H1 (cell line): ENCODE results near the gene MGAT5. TPM values are rescaled to one million over a fixed set of nuclear protein-coding genes. Genes with fewer than 3 reads are reported as not detected.

Experiments
- ASH2L ChIP-seq: fragments of 200-600, 300-600 bp; sonication (generic); IDR thresholded peaks from one replicate; pipeline ENCODE4 v1.7.1; 2017; ENCODE audit warnings: low read length
- CHD1 ChIP-seq: IDR thresholded peaks from 2 replicates; pipeline ENCODE4 v1.6.1; 2012; ENCODE audit warnings: low read depth, low read length, improper control_type of control experiment
- RFX5 ChIP-seq: IDR thresholded peaks from 2 replicates; pipeline ENCODE4 v1.6.1; 2011; ENCODE audit warnings: low read depth, low read length, improper control_type of control experiment, borderline replicate concordance
- RNF2 ChIP-seq: fragments of 200-900, 300-1000 bp; sonication (generic); IDR thresholded peaks from 2 replicates; pipeline ENCODE4 v1.7.1; 2016; ENCODE audit warnings: borderline replicate concordance, low read depth, mild to moderate bottlenecking, antibody characterized with exemption, low read length; ENCODE audit not compliant: poor library complexity, severe bottlenecking; ENCODE audit errors: missing control alignments
- RXRA ChIP-seq: IDR thresholded peaks from 2 replicates; pipeline ENCODE4 v1.6.1; 2011; ENCODE audit warnings: low read depth, mild to moderate bottlenecking, low read length, moderate library complexity; ENCODE audit not compliant: insufficient read depth
- TAF7 ChIP-seq: optimal IDR thresholded peaks from 2 replicates; pipeline ENCODE3; 2011; ENCODE audit warnings: low read depth, mild to moderate bottlenecking, inconsistent platforms, low read length, moderate library complexity, borderline replicate concordance
- polyA plus RNA-seq, 7 experiments: library from polyadenylated mRNA; depleted of rRNA in 3 of 7; stranded (reverse) in 5 of 7; unstranded in 2 of 7; fragments of >200 nt in 5 of 7; fragments of 200-250 nt in 2 of 7; gene quantifications; 1 replicate in 5 of 7; 2 replicates in 1 of 7; 4 replicates in 1 of 7; pipeline versions ENCODE4 v1.2.1 to v1.2.3, GENCODE V29; 2011 to 2013; ENCODE audit warnings: missing spikeins in 2 of 7, mixed read lengths in 2 of 7
- total RNA-seq: library from RNA; stranded (reverse); fragmentation: NEBNext Ultra II Directional; extraction: Animal tissue kit (Norgen Biotek cat#: 25700); gene quantifications from 2 replicates; pipeline ENCODE4 v1.2.1, GENCODE V29; 2021
- TF ChIP-seq, protein P1 (sequence below): fragments of 300-600 bp; sonication (generic); IDR thresholded peaks from 2 replicates; pipeline ENCODE4 v1.7.1; 2012; ENCODE audit warnings: low read length, moderate library complexity, mild to moderate bottlenecking, inconsistent platforms; ENCODE audit not compliant: insufficient replicate concordance
- TF ChIP-seq, protein P2 (sequence below): IDR thresholded peaks from 2 replicates; pipeline ENCODE4 v1.6.1; 2011; ENCODE audit warnings: low read length, improper control_type of control experiment

Gene MGAT5
- total and polyA plus RNA-seq, 2 of the 8 experiments (the other 6 are each of a cell fraction or from before 2014, with no cell fraction given) = 11.2 to 49.2 TPM

DNA sequence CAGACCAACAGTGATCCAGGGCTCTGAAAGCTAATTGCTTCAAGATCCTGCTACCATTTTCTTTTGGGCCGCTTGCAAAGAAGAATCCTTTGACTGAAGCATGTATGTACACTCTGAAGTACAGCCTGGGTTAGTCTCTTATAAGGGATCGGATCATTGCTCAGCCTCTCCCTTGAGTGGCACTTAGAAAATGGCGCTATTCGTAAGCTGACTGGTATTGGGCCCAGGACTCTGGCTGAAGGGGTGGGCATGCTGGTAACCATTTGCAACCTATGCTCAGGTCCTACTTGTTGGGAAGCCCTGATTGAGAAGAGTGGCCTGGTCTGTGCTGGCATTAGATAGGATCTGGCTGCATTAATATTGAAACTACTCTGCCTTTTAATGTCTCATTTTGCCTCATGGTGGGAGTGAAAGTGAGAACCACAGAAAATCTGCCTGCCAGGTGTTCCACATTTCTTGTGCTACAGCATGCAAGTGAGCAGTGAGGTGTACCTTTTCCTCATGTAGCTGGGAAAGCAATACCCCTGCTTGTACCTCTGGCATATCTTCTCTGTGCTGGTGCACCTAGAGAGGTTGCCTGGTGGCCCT, 661 bp upstream of the MGAT5 start (continued):
- TF ChIP-seq, protein P1, sequence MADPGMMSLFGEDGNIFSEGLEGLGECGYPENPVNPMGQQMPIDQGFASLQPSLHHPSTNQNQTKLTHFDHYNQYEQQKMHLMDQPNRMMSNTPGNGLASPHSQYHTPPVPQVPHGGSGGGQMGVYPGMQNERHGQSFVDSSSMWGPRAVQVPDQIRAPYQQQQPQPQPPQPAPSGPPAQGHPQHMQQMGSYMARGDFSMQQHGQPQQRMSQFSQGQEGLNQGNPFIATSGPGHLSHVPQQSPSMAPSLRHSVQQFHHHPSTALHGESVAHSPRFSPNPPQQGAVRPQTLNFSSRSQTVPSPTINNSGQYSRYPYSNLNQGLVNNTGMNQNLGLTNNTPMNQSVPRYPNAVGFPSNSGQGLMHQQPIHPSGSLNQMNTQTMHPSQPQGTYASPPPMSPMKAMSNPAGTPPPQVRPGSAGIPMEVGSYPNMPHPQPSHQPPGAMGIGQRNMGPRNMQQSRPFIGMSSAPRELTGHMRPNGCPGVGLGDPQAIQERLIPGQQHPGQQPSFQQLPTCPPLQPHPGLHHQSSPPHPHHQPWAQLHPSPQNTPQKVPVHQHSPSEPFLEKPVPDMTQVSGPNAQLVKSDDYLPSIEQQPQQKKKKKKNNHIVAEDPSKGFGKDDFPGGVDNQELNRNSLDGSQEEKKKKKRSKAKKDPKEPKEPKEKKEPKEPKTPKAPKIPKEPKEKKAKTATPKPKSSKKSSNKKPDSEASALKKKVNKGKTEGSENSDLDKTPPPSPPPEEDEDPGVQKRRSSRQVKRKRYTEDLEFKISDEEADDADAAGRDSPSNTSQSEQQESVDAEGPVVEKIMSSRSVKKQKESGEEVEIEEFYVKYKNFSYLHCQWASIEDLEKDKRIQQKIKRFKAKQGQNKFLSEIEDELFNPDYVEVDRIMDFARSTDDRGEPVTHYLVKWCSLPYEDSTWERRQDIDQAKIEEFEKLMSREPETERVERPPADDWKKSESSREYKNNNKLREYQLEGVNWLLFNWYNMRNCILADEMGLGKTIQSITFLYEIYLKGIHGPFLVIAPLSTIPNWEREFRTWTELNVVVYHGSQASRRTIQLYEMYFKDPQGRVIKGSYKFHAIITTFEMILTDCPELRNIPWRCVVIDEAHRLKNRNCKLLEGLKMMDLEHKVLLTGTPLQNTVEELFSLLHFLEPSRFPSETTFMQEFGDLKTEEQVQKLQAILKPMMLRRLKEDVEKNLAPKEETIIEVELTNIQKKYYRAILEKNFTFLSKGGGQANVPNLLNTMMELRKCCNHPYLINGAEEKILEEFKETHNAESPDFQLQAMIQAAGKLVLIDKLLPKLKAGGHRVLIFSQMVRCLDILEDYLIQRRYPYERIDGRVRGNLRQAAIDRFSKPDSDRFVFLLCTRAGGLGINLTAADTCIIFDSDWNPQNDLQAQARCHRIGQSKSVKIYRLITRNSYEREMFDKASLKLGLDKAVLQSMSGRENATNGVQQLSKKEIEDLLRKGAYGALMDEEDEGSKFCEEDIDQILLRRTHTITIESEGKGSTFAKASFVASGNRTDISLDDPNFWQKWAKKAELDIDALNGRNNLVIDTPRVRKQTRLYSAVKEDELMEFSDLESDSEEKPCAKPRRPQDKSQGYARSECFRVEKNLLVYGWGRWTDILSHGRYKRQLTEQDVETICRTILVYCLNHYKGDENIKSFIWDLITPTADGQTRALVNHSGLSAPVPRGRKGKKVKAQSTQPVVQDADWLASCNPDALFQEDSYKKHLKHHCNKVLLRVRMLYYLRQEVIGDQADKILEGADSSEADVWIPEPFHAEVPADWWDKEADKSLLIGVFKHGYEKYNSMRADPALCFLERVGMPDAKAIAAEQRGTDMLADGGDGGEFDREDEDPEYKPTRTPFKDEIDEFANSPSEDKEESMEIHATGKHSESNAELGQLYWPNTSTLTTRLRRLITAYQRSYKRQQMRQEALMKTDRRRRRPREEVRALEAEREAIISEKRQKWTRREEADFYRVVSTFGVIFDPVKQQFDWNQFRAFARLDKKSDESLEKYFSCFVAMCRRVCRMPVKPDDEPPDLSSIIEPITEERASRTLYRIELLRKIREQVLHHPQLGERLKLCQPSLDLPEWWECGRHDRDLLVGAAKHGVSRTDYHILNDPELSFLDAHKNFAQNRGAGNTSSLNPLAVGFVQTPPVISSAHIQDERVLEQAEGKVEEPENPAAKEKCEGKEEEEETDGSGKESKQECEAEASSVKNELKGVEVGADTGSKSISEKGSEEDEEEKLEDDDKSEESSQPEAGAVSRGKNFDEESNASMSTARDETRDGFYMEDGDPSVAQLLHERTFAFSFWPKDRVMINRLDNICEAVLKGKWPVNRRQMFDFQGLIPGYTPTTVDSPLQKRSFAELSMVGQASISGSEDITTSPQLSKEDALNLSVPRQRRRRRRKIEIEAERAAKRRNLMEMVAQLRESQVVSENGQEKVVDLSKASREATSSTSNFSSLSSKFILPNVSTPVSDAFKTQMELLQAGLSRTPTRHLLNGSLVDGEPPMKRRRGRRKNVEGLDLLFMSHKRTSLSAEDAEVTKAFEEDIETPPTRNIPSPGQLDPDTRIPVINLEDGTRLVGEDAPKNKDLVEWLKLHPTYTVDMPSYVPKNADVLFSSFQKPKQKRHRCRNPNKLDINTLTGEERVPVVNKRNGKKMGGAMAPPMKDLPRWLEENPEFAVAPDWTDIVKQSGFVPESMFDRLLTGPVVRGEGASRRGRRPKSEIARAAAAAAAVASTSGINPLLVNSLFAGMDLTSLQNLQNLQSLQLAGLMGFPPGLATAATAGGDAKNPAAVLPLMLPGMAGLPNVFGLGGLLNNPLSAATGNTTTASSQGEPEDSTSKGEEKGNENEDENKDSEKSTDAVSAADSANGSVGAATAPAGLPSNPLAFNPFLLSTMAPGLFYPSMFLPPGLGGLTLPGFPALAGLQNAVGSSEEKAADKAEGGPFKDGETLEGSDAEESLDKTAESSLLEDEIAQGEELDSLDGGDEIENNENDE = no peak
- TF ChIP-seq RNF2 (no peak), RFX5 (no peak), RXRA (no peak), ASH2L (no peak), CHD1 (no peak), TAF7 (no peak)
- TF ChIP-seq, protein P2, sequence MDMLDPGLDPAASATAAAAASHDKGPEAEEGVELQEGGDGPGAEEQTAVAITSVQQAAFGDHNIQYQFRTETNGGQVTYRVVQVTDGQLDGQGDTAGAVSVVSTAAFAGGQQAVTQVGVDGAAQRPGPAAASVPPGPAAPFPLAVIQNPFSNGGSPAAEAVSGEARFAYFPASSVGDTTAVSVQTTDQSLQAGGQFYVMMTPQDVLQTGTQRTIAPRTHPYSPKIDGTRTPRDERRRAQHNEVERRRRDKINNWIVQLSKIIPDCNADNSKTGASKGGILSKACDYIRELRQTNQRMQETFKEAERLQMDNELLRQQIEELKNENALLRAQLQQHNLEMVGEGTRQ = no peak
